AG08396 (cell line): Measurements from ENCODE around the gene ZNF26.
A peak's percentile ranks its signal among the peaks of the same experiment; 100 is the strongest.
"Not testable (repeated sequence)": the region's sequence is repeated elsewhere in the genome, so short reads cannot be mapped to it uniquely, and the experiment has no call there.

Source experiments
- DNase-seq: peaks from one replicate; pipeline ENCODE4 v3.0.0; 2012; ENCODE audit warnings: low spot score, mixed read lengths

Gene ZNF26

GRCh38 chr12:132986001-132986884, at the start of gene ZNF26:
ZNF26 (plus strand) TSS chr12:132986367; CDS start chr12:132986841, 474 bp downstream.
- peak; percentile 97 for DNase-seq

- DNase-seq = not testable (repeated sequence)
Measured at GRCh38 chr12:132936921-132937320, 49.2 kb upstream of the ZNF26 start.

- DNase-seq = no peak
Measured at GRCh38 chr12:132937476-132937875, 48.7 kb upstream of the ZNF26 start.

GRCh38 chr12:132938807-132939206, 47.4 kb upstream of the ZNF26 start:
- DNase-seq = not testable (repeated sequence)

DNA sequence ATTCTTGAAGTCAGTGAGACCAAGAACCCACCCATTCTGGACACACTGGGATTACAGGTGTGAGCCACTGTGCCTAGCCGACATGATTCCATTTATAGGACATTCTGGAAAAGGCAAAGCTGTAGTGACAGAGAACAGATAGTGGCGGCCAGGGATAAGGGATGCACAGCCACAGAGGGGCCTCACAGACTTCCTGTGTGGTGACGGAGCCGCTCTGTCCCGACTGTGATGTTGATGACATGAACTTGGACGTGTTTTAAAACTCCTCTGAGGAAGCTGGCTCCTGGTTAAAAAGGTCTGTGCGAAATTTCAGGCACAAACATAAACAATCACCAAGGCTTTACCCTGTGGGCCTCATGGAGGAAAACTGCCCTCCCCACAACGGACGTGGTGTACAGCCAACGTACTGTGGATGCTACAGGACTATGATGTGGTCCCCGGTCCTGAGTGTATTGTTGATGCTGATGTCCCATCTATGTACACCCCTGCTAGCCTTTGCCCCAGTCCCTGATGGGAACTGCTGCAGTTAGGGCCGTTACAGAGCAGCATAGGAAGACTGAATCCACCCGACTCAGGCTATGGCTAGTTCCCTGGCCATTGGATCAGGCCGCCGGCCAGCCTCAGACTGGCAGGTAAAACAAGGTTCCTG, 46.0 kb upstream of the ZNF26 start:
- DNase-seq = no peak

GRCh38 chr12:132941336-132941954, 44.7 kb upstream of the ZNF26 start:
- DNase-seq = no peak

DNA sequence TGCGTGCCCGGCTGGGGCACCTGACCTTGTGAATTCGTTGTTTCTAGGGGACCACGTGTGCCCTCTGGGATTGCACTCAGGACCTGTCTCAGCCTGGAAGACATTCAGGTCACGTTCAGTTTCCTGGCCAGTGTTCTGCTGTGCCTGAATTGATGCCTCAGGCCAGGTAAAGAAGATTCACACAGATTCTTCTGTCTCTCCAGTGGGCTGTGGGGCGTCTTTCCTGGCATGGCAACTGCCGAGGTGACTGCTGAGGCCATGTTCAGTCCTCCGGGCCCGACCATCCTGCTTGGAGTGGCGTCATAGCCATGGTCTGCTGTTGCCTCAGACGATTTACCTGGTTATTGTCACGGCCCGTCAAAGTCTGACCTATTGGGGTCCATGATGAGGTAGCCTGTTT, 43.6 kb upstream of the ZNF26 start:
- DNase-seq = no peak

DNA sequence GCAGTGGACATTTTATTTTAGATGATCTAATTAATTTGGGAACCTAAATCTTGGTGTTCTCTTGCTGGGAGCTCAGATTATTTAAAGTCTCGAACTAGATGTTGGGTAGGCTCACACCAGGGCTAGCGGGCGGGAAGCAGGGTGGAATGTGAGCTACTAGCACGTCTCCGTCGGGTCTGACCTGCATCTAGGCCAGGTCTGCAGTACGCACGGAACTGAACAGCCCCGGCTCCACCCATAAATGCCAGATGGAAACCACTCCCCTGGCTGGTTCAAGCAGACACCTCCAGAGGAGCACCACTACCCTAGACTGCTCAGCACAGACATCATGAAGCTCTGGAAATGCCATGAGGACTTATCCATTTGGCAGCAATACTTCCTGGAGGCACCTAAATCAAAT, 40.4 kb upstream of the ZNF26 start:
- DNase-seq = no peak

DNA sequence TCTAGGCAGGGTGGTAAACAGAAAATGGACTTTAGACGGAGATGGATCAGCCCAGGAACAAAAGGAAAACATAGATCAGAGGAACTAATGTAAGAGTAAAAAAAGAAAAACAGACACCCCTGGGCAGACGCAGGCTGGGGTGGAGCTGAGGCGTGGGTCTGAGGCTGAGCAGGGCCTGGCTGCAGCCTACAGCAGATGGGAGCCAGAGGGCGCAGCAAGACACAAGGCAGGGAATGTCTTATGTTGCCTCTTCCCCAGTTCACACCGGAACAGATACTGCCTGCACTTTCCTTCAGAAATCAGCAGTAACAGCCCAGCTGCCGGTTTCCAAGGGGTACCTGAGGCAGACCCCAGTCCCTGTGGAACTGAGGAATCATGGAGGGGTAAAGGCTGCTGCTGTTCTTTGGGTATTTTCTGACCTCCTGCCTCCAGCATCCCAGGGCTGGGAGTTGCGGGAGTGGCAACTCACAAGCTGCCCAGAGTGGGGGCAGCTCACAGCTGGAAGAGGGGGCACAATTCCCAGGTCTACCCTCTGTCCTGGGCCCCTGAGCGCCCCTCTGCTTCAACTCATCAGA, 39.8 kb upstream of the ZNF26 start:
- DNase-seq = no peak

GRCh38 chr12:132948146-132949066, 37.8 kb upstream of the ZNF26 start:
- no peak for DNase-seq

DNA sequence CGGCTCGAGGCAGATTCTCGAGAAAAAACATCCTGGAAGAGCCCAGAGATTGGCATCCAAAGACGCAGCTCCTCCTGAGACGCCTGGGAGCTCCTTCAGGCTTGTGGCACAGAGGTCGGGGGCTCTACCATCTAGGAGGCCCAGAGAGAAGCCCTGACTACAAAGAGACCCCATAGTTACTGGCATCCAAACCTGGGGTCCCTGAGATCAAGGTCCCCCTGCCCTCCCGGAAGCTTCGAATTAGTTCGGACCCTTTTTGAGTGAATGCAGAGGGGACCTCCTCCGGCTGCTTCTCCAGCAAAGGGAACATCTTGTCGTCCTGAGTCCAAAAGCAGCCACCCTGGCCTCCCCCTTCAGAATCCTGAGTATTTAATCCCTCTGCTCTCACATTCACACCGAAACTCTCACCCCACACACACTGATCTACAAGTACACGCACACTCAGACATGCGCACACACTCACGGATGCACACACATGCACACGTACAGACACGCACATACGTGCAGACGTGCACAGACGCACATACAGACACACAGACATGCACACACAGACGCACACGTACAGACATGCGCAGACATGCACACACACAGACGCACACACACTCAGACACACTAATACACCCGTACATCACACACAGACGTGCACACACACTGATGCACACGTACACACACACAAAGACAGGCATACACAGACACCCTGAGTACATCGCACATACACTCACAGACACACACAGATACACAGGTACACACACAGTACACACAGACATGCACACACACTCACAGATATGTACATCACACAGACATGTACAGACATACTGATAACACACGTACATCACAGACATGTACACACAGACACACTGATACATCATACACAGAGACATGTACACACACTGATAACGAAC, 36.0 kb upstream of the ZNF26 start:
- no peak for DNase-seq

GRCh38 chr12:132950844-132951535, 35.2 kb upstream of the ZNF26 start:
- no peak for DNase-seq

- no peak for DNase-seq
Measured at GRCh38 chr12:132951649-132952048, 34.5 kb upstream of the ZNF26 start.

DNA sequence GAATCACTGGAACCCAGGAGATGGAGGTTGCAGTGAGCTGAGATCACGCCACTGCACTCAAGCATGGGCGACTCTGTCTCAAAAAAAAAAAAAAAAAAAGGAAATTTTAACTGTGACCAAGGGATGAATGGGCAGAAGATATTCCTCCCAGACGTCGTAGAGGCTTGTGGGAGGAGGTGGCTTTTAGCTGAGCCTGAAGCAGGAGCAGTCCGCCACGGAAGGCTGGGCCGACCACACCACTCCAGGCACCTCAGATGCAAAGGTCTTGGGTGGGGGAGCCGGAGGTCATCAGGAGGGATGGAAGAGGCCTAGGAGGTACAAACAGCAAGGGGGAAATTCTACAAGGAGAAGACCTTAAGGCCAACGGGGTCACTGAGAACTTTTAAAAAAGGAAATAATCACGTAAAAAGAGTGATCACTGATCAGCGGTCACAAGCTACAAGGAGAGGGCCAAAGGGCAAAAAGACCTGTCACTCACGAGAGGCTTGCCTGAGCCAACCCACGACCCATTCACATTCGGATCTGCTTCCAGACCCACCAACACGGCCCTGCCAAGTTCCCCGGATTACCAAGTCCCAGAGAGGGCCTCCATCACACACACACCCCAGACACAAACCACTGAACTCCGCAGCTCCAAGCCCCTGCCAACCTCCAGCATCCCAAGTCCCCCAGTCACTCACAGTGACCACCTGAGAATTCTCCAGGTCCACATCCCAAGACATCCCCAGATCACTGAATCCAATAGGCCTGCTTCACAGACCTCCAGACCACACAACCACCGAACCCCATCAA, 33.6 kb upstream of the ZNF26 start:
- no peak for DNase-seq

DNA sequence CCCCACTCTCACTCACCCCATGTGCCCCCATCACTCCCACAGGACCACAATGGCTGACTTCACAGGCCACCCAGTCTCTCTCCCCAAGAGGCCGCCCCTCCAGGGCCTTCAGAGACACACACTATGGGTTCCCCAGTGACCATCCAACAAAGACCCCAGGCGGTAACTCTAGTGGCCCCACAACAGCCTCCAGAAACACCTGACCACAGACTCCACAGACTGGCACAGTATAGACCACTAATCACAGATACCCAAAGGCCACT, 33.1 kb upstream of the ZNF26 start:
- no peak for DNase-seq

- no peak for DNase-seq
Measured at GRCh38 chr12:132953771-132954170, 32.4 kb upstream of the ZNF26 start.

GRCh38 chr12:132954471-132955048, 31.6 kb upstream of the ZNF26 start:
- no peak for DNase-seq

DNA sequence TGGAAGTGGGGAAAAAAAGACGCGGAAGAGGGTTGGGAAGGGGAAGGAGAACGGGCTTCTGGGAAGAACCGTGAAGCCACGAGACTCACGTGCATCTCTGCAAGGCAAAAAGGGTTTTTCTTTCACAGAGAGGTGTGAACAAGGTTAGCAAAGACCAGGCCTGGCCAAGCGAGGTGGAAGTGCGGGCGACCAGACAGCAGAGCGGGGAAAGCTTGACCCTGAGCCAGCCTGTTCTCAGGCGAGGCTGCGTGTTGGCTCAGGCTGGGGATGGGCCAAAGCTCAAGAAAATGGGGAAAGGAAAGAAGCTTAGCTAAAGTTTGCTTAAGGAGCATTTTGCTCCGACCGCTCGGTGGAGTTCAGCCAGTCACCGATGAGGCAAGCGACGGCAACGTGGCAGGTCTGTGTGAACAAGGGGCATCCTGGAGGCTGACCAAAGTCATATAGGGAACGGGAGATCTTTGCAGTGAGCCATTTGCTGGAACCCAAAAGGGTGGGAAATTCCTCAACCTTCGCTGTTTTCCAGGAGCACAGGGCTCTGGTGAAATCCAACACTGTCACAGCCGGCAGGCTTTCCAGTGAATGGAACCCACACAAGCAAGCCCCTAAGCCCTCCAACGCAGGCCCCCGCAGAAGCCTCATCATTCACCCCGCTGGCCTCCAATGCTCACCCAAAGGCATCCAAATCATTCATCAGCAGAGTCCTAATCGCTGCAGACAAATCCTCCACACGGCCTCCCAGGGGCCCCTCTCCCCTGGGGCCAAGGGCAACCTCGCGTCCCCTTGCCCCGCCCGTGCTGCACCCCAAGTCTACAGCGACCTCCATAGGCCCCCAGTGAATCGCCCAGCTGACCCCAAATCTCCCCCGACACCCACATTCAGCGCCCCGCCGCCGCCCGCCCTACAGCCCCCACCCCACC, 30.8 kb upstream of the ZNF26 start:
- DNase-seq = peak; percentile 75
